Endothelial cell (in vitro differentiated cells): ENCODE results near the gene UBE2F. TPM values are rescaled to one million over a fixed set of nuclear protein-coding genes. Genes with fewer than 3 reads are reported as not detected.

Experiments used
- DNase-seq: peaks from one replicate; pipeline ENCODE4 v3.0.0; 2021; ENCODE audit warnings: low spot score
- H3K27ac Mint-ChIP-seq: one replicate; pipeline ENCODE4 v1.8.0; 2021; ENCODE audit warnings: mixed read lengths, inconsistent platforms; ENCODE audit not compliant: unreplicated experiment
- H3K27me3 Mint-ChIP-seq: one replicate; pipeline ENCODE4 v1.8.0; 2021; ENCODE audit warnings: mild to moderate bottlenecking, moderate library complexity, mixed read lengths, inconsistent platforms; ENCODE audit not compliant: unreplicated experiment
- H3K36me3 Mint-ChIP-seq: one replicate; pipeline ENCODE4 v1.8.0; 2021; ENCODE audit warnings: mild to moderate bottlenecking, low read depth, mixed read lengths, inconsistent platforms; ENCODE audit not compliant: unreplicated experiment
- H3K4me1 Mint-ChIP-seq: one replicate; pipeline ENCODE4 v1.8.0; 2021; ENCODE audit warnings: mild to moderate bottlenecking, mixed read lengths, inconsistent platforms; ENCODE audit not compliant: unreplicated experiment
- H3K4me3 Mint-ChIP-seq: one replicate; pipeline ENCODE4 v1.8.0; 2021; ENCODE audit warnings: mild to moderate bottlenecking, mixed read lengths, inconsistent platforms; ENCODE audit not compliant: unreplicated experiment
- H3K9me3 Mint-ChIP-seq: one replicate; pipeline ENCODE4 v1.8.0; 2021; ENCODE audit warnings: mixed read lengths, inconsistent platforms; ENCODE audit not compliant: unreplicated experiment
- CTCF ChIP-seq: fragments of 200-600 bp; sonication (generic); IDR thresholded peaks from one replicate; pipeline ENCODE4 v1.5.0; 2021; ENCODE audit warnings: antibody characterized with exemption; ENCODE audit not compliant: unreplicated experiment
- total RNA-seq: library from RNA; stranded (reverse); fragmentation: NEBNext Ultra II Directional; extraction: Animal tissue kit (Norgen Biotek cat#: 25700); gene quantifications from one replicate; pipeline ENCODE4 v1.2.1, GENCODE V29; 2021; ENCODE audit not compliant: unreplicated experiment

The UBE2F gene
- total RNA-seq, 1 donor from 2014 or later: 107 TPM

- no peaks in the 10 kb centered on the region for H3K36me3 Mint-ChIP-seq
- no peaks in the 10 kb centered on the region for H3K4me1 Mint-ChIP-seq
- H3K4me3 Mint-ChIP-seq: no peak overlapping the region
- no peak for DNase-seq
- H3K27ac Mint-ChIP-seq: no peak overlapping the region
- H3K27me3 Mint-ChIP-seq: peaks cover 8% of the 10 kb centered on the region
- H3K9me3 Mint-ChIP-seq: no peaks in the 10 kb centered on the region
- TF ChIP-seq CTCF: no peak
Observed at GRCh38 chr2:237927986-237928385, 38.8 kb upstream of the UBE2F start.

GRCh38 chr2:237929979-237930378, 36.8 kb upstream of the UBE2F start:
- no peaks in the 10 kb centered on the region for H3K4me1 Mint-ChIP-seq
- H3K36me3 Mint-ChIP-seq: no peaks in the 10 kb centered on the region
- no peaks in the 10 kb centered on the region for H3K9me3 Mint-ChIP-seq
- H3K27me3 Mint-ChIP-seq: peaks cover 8% of the 10 kb centered on the region
- no peak overlapping the region for H3K27ac Mint-ChIP-seq
- H3K4me3 Mint-ChIP-seq: no peak overlapping the region
- no peak for DNase-seq
- TF ChIP-seq CTCF: no peak

GRCh38 chr2:237931205-237931721, 35.6 kb upstream of the UBE2F start:
- no peaks in the 10 kb centered on the region for H3K9me3 Mint-ChIP-seq
- peaks cover 9% of the 10 kb centered on the region for H3K4me1 Mint-ChIP-seq
- H3K36me3 Mint-ChIP-seq: no peaks in the 10 kb centered on the region
- no peak for DNase-seq
- H3K27me3 Mint-ChIP-seq: peaks cover 8% of the 10 kb centered on the region
- no peak overlapping the region for H3K27ac Mint-ChIP-seq
- H3K4me3 Mint-ChIP-seq: no peak overlapping the region
- TF ChIP-seq CTCF: no peak

GRCh38 chr2:237932731-237933131, 34.1 kb upstream of the UBE2F start:
- Mint-ChIP-seq H3K27me3 (peaks cover 8% of the 10 kb centered on the region), H3K4me1 (peaks cover 9% of the 10 kb centered on the region), H3K9me3 (no peaks in the 10 kb centered on the region), H3K27ac (no peak overlapping the region), H3K36me3 (no peaks in the 10 kb centered on the region), H3K4me3 (no peak overlapping the region)
- DNase-seq: no peak
- TF ChIP-seq CTCF: no peak

- no peak for TF ChIP-seq CTCF
- no peaks in the 10 kb centered on the region for H3K9me3 Mint-ChIP-seq
- no peak for DNase-seq
- no peaks in the 10 kb centered on the region for H3K36me3 Mint-ChIP-seq
- no peak overlapping the region for H3K27ac Mint-ChIP-seq
- H3K4me3 Mint-ChIP-seq: no peak overlapping the region
- H3K27me3 Mint-ChIP-seq: peaks cover 8% of the 10 kb centered on the region
- peaks cover 13% of the 10 kb centered on the region for H3K4me1 Mint-ChIP-seq
Observed at GRCh38 chr2:237934186-237934585, 32.6 kb upstream of the UBE2F start.
